Osteocyte (in vitro differentiated cells): ENCODE measurements around the gene SAMD3. TPM values are rescaled to one million over a fixed set of nuclear protein-coding genes. Genes with fewer than 3 reads are reported as not detected.

Experiments
- DNase-seq: peaks from one replicate; pipeline ENCODE4 v3.0.0; 2021; ENCODE audit warnings: mixed read lengths; ENCODE audit not compliant: unreplicated experiment; ENCODE audit errors: extremely low spot score
- H3K27ac Mint-ChIP-seq: one replicate; pipeline ENCODE4 v1.8.0; 2021; ENCODE audit warnings: mild to moderate bottlenecking, mixed read lengths; ENCODE audit not compliant: unreplicated experiment
- H3K27me3 Mint-ChIP-seq: one replicate; pipeline ENCODE4 v1.8.0; 2021; ENCODE audit warnings: mixed read lengths; ENCODE audit not compliant: unreplicated experiment
- H3K36me3 Mint-ChIP-seq: one replicate; pipeline ENCODE4 v1.8.0; 2021; ENCODE audit warnings: mixed read lengths; ENCODE audit not compliant: unreplicated experiment
- H3K4me1 Mint-ChIP-seq: one replicate; pipeline ENCODE4 v1.8.0; 2021; ENCODE audit warnings: mixed read lengths; ENCODE audit not compliant: unreplicated experiment
- H3K4me3 Mint-ChIP-seq: one replicate; pipeline ENCODE4 v1.8.0; 2021; ENCODE audit warnings: mild to moderate bottlenecking, moderate library complexity, mixed read lengths; ENCODE audit not compliant: unreplicated experiment
- H3K9me3 Mint-ChIP-seq: one replicate; pipeline ENCODE4 v1.8.0; 2021; ENCODE audit warnings: mixed read lengths; ENCODE audit not compliant: unreplicated experiment
- total RNA-seq: library from RNA; stranded (reverse); gene quantifications from 2 replicates; pipeline ENCODE4 v1.2.1, GENCODE V29; 2021
- TF ChIP-seq, protein P1 (sequence below): fragments of 200-600 bp; sonication (generic); IDR thresholded peaks from 2 replicates; pipeline ENCODE4 v1.5.0; 2021; ENCODE audit warnings: antibody characterized with exemption, mild to moderate bottlenecking, moderate library complexity

The SAMD3 gene
- total RNA-seq, 1 donor from 2014 or later, result 0.64 TPM

DNA sequence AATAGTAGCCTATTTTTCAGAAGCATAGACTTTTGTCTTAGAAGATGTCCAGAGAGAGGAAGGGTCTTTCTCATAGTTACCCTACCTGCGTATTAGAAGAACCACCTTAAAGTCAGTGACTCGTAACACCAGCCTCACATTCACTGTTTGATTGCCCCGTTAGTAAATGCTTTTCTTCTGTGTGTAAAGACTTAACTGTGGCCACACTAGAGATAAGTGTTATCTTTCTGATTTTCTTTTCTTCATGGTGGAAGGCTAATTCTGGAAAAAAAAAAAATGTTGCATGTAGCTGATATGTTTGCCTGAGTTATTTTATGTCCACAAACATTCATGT is 83.9 kb downstream of the SAMD3 start:
- H3K36me3 Mint-ChIP-seq, result peaks cover 38% of the 10 kb centered on the region
- TF ChIP-seq, protein P1, sequence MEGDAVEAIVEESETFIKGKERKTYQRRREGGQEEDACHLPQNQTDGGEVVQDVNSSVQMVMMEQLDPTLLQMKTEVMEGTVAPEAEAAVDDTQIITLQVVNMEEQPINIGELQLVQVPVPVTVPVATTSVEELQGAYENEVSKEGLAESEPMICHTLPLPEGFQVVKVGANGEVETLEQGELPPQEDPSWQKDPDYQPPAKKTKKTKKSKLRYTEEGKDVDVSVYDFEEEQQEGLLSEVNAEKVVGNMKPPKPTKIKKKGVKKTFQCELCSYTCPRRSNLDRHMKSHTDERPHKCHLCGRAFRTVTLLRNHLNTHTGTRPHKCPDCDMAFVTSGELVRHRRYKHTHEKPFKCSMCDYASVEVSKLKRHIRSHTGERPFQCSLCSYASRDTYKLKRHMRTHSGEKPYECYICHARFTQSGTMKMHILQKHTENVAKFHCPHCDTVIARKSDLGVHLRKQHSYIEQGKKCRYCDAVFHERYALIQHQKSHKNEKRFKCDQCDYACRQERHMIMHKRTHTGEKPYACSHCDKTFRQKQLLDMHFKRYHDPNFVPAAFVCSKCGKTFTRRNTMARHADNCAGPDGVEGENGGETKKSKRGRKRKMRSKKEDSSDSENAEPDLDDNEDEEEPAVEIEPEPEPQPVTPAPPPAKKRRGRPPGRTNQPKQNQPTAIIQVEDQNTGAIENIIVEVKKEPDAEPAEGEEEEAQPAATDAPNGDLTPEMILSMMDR, result no peak
- H3K4me3 Mint-ChIP-seq, result no peak overlapping the region
- H3K27ac Mint-ChIP-seq, result no peak overlapping the region
- H3K27me3 Mint-ChIP-seq, result no peaks in the 10 kb centered on the region
- peaks cover 3% of the 10 kb centered on the region for H3K4me1 Mint-ChIP-seq
- no peak for DNase-seq
- H3K9me3 Mint-ChIP-seq, result no peaks in the 10 kb centered on the region

DNA sequence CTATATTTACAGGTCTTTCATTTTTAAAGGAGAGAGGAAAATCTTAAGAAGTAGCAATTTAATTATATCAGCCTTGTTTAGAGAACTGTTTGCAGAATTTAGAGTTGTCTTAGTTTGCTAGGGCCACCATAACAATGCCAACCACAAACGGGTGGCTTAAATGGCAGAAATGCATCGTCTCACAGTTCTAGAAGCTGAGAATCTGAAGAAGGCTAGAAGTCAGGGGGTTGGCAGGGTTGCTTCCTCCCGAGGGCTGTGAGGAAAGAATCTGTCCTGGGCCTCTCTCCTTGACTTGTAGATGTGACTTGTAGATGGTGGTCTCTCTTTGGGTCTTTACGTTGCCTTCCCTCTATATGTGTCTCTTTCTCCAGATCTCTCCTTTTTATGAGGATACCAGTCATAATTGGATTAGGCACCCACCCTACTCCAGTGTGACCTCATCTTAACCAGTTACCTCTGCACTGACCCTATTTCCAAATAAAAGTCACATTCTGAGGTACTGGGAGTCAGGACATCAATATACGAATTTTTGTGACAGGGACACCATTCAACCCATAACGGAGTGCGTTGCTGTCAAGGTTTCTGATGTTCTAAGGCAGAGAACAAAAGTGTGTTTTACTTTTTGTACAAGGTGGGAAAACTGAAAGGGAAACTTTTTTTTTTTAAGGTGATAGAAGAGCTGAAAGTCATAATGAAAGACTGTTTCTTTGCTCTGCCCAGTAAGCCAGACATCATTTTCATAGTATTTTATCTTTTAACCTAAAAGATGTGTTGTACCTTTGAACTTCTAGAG is 84.4 kb downstream of the SAMD3 start:
- no peak overlapping the region for H3K27ac Mint-ChIP-seq
- no peaks in the 10 kb centered on the region for H3K9me3 Mint-ChIP-seq
- no peak overlapping the region for H3K4me3 Mint-ChIP-seq
- no peaks in the 10 kb centered on the region for H3K27me3 Mint-ChIP-seq
- TF ChIP-seq, protein P1, result no peak
- peaks cover 43% of the 10 kb centered on the region for H3K36me3 Mint-ChIP-seq
- no peaks in the 10 kb centered on the region for H3K4me1 Mint-ChIP-seq
- DNase-seq, result no peak

DNA sequence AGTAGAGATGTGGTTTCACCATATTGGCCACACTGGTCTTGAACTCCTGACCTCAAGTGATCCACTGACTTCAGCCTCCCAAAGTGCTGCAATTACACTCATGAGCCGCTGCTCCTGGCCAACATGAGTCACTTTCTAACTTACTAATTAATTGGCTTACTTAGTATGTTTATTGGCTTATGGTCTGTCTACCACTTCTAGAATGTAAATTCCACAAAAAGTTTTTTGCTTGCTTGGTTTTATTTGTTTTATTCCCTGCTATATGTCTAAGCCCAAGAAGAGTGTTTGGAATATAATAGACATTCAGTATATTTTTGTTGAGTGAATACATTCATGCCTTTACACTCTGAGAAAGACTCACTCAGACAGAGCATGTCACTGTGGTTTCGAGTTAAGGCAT is 86.0 kb downstream of the SAMD3 start:
- H3K4me3 Mint-ChIP-seq, result no peak overlapping the region
- H3K9me3 Mint-ChIP-seq, result no peaks in the 10 kb centered on the region
- peaks cover 41% of the 10 kb centered on the region for H3K36me3 Mint-ChIP-seq
- TF ChIP-seq, protein P1, result no peak
- H3K27ac Mint-ChIP-seq, result no peak overlapping the region
- H3K4me1 Mint-ChIP-seq, result no peaks in the 10 kb centered on the region
- DNase-seq, result no peak
- no peaks in the 10 kb centered on the region for H3K27me3 Mint-ChIP-seq

DNA sequence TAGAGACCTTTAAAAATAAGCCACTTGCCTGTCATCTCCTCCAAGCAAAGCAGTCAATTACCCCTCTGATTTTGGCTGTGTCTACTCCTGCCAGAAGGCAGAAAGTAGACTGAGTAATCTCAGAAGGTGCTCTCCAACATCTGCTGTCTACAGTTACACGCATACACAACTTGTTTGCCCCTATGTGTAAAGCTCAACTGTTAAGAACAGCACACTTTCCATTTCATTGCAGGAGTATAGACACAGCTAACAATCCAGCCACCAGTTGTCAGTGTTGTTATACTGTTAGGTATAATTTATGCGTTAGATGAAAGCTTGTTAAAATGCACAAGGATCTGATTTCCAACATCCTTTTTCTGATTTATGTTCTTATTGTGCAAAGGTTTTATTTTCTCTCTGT is 88.2 kb downstream of the SAMD3 start:
- H3K9me3 Mint-ChIP-seq, result no peaks in the 10 kb centered on the region
- TF ChIP-seq, protein P1, result no peak
- H3K4me3 Mint-ChIP-seq, result no peak overlapping the region
- H3K27ac Mint-ChIP-seq, result no peak overlapping the region
- no peaks in the 10 kb centered on the region for H3K27me3 Mint-ChIP-seq
- DNase-seq, result no peak
- H3K36me3 Mint-ChIP-seq, result peaks cover 31% of the 10 kb centered on the region
- peaks cover 5% of the 10 kb centered on the region for H3K4me1 Mint-ChIP-seq

DNA sequence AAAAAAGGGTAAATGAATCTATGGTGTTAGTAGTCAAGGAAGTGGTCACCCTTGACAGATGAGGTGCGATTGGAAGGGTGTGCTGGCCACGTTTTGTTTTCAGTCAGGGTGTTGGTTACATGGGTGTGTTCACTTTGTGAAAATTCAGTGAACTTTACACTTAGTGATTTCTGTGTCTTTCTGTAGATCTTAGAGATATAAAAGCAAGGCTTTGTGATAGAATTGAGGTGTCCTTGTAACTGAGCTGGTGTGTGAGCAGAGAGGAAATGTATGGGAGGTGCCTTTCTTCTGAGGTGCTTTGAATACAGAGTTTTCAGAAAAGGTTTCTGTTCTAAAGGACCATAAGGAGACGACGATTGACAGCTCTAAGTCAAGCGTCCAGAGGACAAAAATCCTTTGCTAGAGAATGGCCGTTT is 90.5 kb downstream of the SAMD3 start:
- Mint-ChIP-seq H3K36me3 (peaks cover 19% of the 10 kb centered on the region), H3K27ac (no peak overlapping the region), H3K9me3 (no peaks in the 10 kb centered on the region), H3K4me1 (peaks cover 9% of the 10 kb centered on the region), H3K4me3 (no peak overlapping the region), H3K27me3 (no peaks in the 10 kb centered on the region)
- no peak for DNase-seq
- TF ChIP-seq, protein P1, result no peak
